Caco-2 (cell line): ENCODE data around the gene PCDHGA8. TPM values are rescaled to one million over a fixed set of nuclear protein-coding genes. Genes with fewer than 3 reads are reported as not detected.
A peak's percentile ranks its signal among the peaks of the same experiment; 100 is the strongest.

Experiments
- BruUV-seq: library from RNA; stranded (reverse); fragments of 400-500 nt; replicated peaks from 2 replicates; lab custom pipeline; 2021; lab: Mats Ljungman, UMichigan
- CTCF ChIA-PET: fragments of 300-600 bp; sonication (Branson Sonifier 250); formaldehyde crosslinking; loops from one replicate; lab custom pipeline; 2022; ENCODE audit warnings: antibody characterized with exemption; lab: Charles Lee
- POLR2A ChIA-PET: fragments of 300-600 bp; sonication (Branson Sonifier 250); formaldehyde crosslinking; loops from one replicate; lab custom pipeline; 2022; ENCODE audit warnings: antibody characterized with exemption; lab: Charles Lee
- DNase-seq, 2 experiments: peaks; one replicate each; pipeline versions ENCODE4 v3.0.0 to v3.0.0-alpha.2; 2020 to 2022
- H3K27me3 ChIP-seq: replicated peaks from 2 replicates; pipeline ENCODE4 v1.6.0; 2011; ENCODE audit warnings: low read length; ENCODE audit not compliant: control insufficient read depth, insufficient read depth
- H3K36me3 ChIP-seq: 2 replicates; pipeline ENCODE4 v1.5.1; 2011; ENCODE audit warnings: low read length; ENCODE audit not compliant: control insufficient read depth, insufficient read depth
- H3K4me1 ChIP-seq: fragments of 250-450 bp; sonication (Bioruptor Pico); 2 replicates; pipeline ENCODE4 v1.5.1; 2020; ENCODE audit warnings: mild to moderate bottlenecking
- H3K4me3 ChIP-seq: 2 replicates; pipeline ENCODE4 v1.5.1; 2011; ENCODE audit warnings: low read depth, mild to moderate bottlenecking, control low read depth, low read length
- H3K9me3 ChIP-seq: fragments of 250-450 bp; sonication (Bioruptor Pico); 2 replicates; pipeline ENCODE4 v1.5.1; 2020; ENCODE audit warnings: mild to moderate bottlenecking, moderate library complexity
- H3K27ac Mint-ChIP-seq: one replicate; pipeline ENCODE4 v1.8.0; 2022; ENCODE audit warnings: mixed read lengths; ENCODE audit not compliant: unreplicated experiment
- H3K27me3 Mint-ChIP-seq: one replicate; pipeline ENCODE4 v1.8.0; 2022; ENCODE audit warnings: mixed read lengths; ENCODE audit not compliant: insufficient read depth, unreplicated experiment
- H3K36me3 Mint-ChIP-seq: one replicate; pipeline ENCODE4 v1.8.0; 2022; ENCODE audit warnings: mild to moderate bottlenecking, mixed read lengths; ENCODE audit not compliant: insufficient read depth, unreplicated experiment
- H3K4me1 Mint-ChIP-seq: one replicate; pipeline ENCODE4 v1.8.0; 2022; ENCODE audit warnings: low read depth, mixed read lengths; ENCODE audit not compliant: unreplicated experiment
- H3K4me3 Mint-ChIP-seq: one replicate; pipeline ENCODE4 v1.8.0; 2022; ENCODE audit warnings: mild to moderate bottlenecking, moderate library complexity, mixed read lengths; ENCODE audit not compliant: unreplicated experiment
- H3K9me3 Mint-ChIP-seq: one replicate; pipeline ENCODE4 v1.8.0; 2022; ENCODE audit warnings: mixed read lengths; ENCODE audit not compliant: unreplicated experiment
- CTCF ChIP-seq, 2 experiments: fragments of 200-600 bp in 1 of 2; IDR thresholded peaks; 1 replicate in 1 of 2; 2 replicates in 1 of 2; pipeline versions ENCODE4 v1.5.1 to v1.8.0; 2011 to 2022; ENCODE audit warnings: antibody characterized with exemption in 1 of 2, control low read depth in 1 of 2, inconsistent platforms in 1 of 2, low read depth in 1 of 2, low read length in 1 of 2, mild to moderate bottlenecking in 1 of 2, moderate library complexity in 1 of 2; ENCODE audit not compliant: insufficient read depth in 1 of 2, severe bottlenecking in 1 of 2, unreplicated experiment in 1 of 2
- intact Hi-C: fragments of 100-400 bp; cut with micrococcal nuclease; formaldehyde crosslinking; loops from one replicate; pipeline ENCODE4 v1.10.0; 2022; ENCODE audit not compliant: unreplicated experiment
- total RNA-seq: library from RNA; stranded (reverse); gene quantifications from 2 replicates; pipeline ENCODE4 v1.2.3, GENCODE V29; 2022

PCDHGA8 gene
- total RNA-seq, 1 experiment from 2014 or later = 0.18 TPM

DNA sequence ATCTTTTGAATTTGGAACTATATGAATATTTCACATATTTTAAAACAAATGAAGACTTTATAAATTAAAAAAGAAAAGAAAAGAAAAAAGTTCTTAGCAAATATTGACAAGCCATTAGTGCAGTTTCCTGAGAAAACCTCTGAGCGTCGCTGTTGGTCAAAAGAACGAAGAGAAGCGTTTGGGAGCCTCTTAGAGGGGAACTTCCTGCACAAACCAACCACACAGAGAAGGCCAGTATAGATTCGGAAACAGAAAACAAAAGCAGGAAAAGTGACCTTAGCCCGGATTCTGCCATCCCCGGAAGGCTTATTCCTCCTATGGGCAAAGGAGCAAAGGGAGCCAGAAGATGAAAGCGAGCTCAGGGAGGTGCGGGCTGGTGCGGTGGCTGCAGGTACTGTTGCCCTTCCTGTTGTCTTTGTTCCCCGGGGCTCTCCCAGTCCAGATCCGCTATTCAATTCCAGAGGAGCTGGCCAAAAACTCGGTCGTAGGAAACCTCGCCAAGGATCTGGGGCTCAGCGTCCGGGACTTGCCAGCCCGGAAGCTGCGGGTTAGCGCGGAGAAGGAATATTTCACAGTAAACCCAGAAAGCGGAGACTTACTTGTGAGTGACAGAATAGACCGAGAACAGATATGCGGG lies 32.5 kb upstream of the PCDHGA8 start, which contains the start of gene PCDHGB2:
TSS of gene PCDHGB2 (plus strand) at position 205 of the 637 bp plus-strand sequence. CDS start at position 347, 142 bp downstream.
- ChIA-PET CTCF (no interaction called here), POLR2A (no interaction called here)
- TSS peak; percentile 44 for BruUV-seq

GRCh38 chr5:141360685-141361084 lies 31.7 kb upstream of the PCDHGA8 start:
- ChIA-PET POLR2A (no interaction called here), CTCF (no interaction called here)
- no peaks in the 10 kb centered on the region for H3K36me3 ChIP-seq
- H3K27me3 ChIP-seq = no peaks in the 10 kb centered on the region
- no peak overlapping the region for H3K4me3 ChIP-seq
- no peak for TF ChIP-seq CTCF (IDR thresholded peaks at IDR 0.05; ENCODE audit: insufficient read depth in 1 of 2, low read depth in 1 of 2, low read length in 1 of 2, severe bottlenecking in 1 of 2, unreplicated experiment in 1 of 2)
- no peaks in the 10 kb centered on the region for H3K4me1 Mint-ChIP-seq
- intact Hi-C loops = no loop called here
- H3K9me3 Mint-ChIP-seq = peaks cover 28% of the 10 kb centered on the region
- BruUV-seq = no TSS peak
- H3K9me3 ChIP-seq = no peaks in the 10 kb centered on the region
- no peak overlapping the region for H3K27ac Mint-ChIP-seq
- no peaks in the 10 kb centered on the region for H3K4me1 ChIP-seq
- H3K36me3 Mint-ChIP-seq = no peaks in the 10 kb centered on the region
- no peaks in the 10 kb centered on the region for H3K27me3 Mint-ChIP-seq
- DNase-seq = no peak
- H3K4me3 Mint-ChIP-seq = no peak overlapping the region

More for the DNA sequence above, 32.5 kb upstream of the PCDHGA8 start, which contains the start of gene PCDHGB2:
- H3K27me3 ChIP-seq = no peaks in the 10 kb centered on the region
- peak within 1 kb of the TSS; percentile 31 for H3K27ac Mint-ChIP-seq
- peak; percentile 40 to 47 for TF ChIP-seq CTCF (IDR thresholded peaks at IDR 0.05; ENCODE audit: insufficient read depth in 1 of 2, low read depth in 1 of 2, low read length in 1 of 2, severe bottlenecking in 1 of 2, unreplicated experiment in 1 of 2)
- no peaks in the 10 kb centered on the region for H3K4me1 ChIP-seq
- H3K27me3 Mint-ChIP-seq = no peaks in the 10 kb centered on the region
- H3K9me3 Mint-ChIP-seq = peaks cover 21% of the 10 kb centered on the region
- peak in 1 of 2 experiments; percentile 15 for DNase-seq
- no peaks in the 10 kb centered on the region for H3K36me3 Mint-ChIP-seq
- intact Hi-C loops = loop anchor here (1.0 to 2.0 kb wide), 3 partner anchors 33 to 205 kb away; no protein-coding TSS in a partner anchor
- H3K4me1 Mint-ChIP-seq = no peaks in the 10 kb centered on the region
- no peaks in the 10 kb centered on the region; the same call in 1 of the 2 replicates for H3K9me3 ChIP-seq
- peak within 1 kb of the TSS; percentile 36 for H3K4me3 Mint-ChIP-seq
- no peaks in the 10 kb centered on the region for H3K36me3 ChIP-seq
- H3K4me3 ChIP-seq = no peak within 1 kb of the TSS

DNA sequence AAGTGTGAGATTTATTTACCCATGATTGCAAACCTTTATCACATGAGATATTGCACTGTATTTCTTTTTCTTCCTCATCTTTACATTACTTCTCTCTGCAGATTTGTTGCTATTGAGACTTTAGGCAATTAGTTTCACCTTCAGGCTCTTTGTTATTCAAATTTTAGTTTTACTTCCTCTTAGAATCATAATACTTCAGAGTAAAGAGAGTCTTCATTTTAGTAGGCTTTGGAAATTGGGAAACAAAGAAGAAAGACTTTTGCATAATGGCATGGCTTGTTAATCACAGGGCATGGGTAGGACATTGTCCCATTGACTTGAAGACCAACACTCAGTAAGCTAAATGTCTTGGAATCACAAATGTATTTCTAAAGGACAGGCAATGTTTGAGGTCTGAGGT lies 29.7 kb upstream of the PCDHGA8 start:
- H3K36me3 Mint-ChIP-seq = no peaks in the 10 kb centered on the region
- H3K4me3 Mint-ChIP-seq = no peak overlapping the region
- H3K27me3 ChIP-seq = no peaks in the 10 kb centered on the region
- no peak for DNase-seq
- CTCF ChIA-PET = no interaction called here
- no peak for TF ChIP-seq CTCF (IDR thresholded peaks at IDR 0.05; ENCODE audit: insufficient read depth in 1 of 2, low read depth in 1 of 2, low read length in 1 of 2, severe bottlenecking in 1 of 2, unreplicated experiment in 1 of 2)
- no peak overlapping the region for H3K4me3 ChIP-seq
- H3K27me3 Mint-ChIP-seq = no peaks in the 10 kb centered on the region
- H3K9me3 ChIP-seq = no peaks in the 10 kb centered on the region
- POLR2A ChIA-PET = no interaction called here
- no peaks in the 10 kb centered on the region for H3K36me3 ChIP-seq
- H3K4me1 Mint-ChIP-seq = no peaks in the 10 kb centered on the region
- no peaks in the 10 kb centered on the region for H3K4me1 ChIP-seq
- no TSS peak for BruUV-seq
- intact Hi-C loops = no loop called here
- no peak overlapping the region for H3K27ac Mint-ChIP-seq
- H3K9me3 Mint-ChIP-seq = peaks cover 31% of the 10 kb centered on the region
